Stimulated activated effector memory CD8-positive, alpha-beta T cell treated with anti-CD3 and anti-CD28 coated beads, Interleukin-12 subunit alpha, Interleukin-12 subunit beta, amount 100 ng/mL, for 72 hours (primary cell): ENCODE measurements around the gene MTCP1.

Source experiments
- ATAC-seq: fragments of 150-1000 bp; cut with Tn5 transposase; 2 replicates; pipeline ENCODE4 v1.10.0; 2021
- DNase-seq, 2 donors: peaks; one replicate each; pipeline ENCODE4 v3.0.0; 2021 to 2022; ENCODE audit warnings: low spot score in 2 of 2
- H3K27ac Mint-ChIP-seq: one replicate; pipeline ENCODE4 v1.8.0; 2022; ENCODE audit warnings: mild to moderate bottlenecking, mixed read lengths
- H3K36me3 Mint-ChIP-seq: one replicate; pipeline ENCODE4 v1.8.0; 2022; ENCODE audit warnings: mild to moderate bottlenecking, mixed read lengths
- H3K4me1 Mint-ChIP-seq: one replicate; pipeline ENCODE4 v1.8.0; 2022; ENCODE audit warnings: mixed read lengths
- H3K4me3 Mint-ChIP-seq: one replicate; pipeline ENCODE4 v1.8.0; 2022; ENCODE audit warnings: mild to moderate bottlenecking, mixed read lengths
- H3K9me3 Mint-ChIP-seq: one replicate; pipeline ENCODE4 v1.8.0; 2022; ENCODE audit warnings: mixed read lengths

The MTCP1 gene

GRCh38 chrX:155065035-155065734, 5.8 kb downstream of the MTCP1 start:
- H3K27ac Mint-ChIP-seq, result no peak overlapping the region
- no peaks in the 10 kb centered on the region for H3K9me3 Mint-ChIP-seq
- H3K4me1 Mint-ChIP-seq, result peaks cover 20% of the 10 kb centered on the region
- no peak for DNase-seq
- ATAC-seq, result no peak
- H3K4me3 Mint-ChIP-seq, result no peak overlapping the region
- peaks cover 29% of the 10 kb centered on the region for H3K36me3 Mint-ChIP-seq

DNA sequence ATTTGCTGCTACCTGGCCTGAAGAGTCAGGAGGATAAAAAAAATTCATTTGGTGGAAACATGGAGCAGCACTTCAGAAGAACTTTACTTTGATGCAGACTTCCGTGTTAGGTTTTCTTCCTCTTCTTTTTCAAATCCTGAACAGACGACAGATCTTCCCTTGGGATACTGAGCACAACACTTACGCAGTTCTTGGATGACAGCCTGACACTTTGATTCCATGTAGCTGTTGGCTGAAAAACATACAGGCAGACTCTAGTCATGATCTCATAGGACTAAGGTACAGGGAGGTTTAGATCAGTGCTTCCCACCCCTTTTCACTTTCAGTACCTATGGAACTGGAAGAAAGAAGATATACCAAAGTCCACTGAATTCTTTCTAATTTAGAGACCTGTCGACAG, 9.2 kb downstream of the MTCP1 start:
- H3K4me1 Mint-ChIP-seq, result peaks cover 14% of the 10 kb centered on the region
- no peak for ATAC-seq
- no peak for DNase-seq
- no peaks in the 10 kb centered on the region for H3K9me3 Mint-ChIP-seq
- H3K27ac Mint-ChIP-seq, result no peak overlapping the region
- H3K36me3 Mint-ChIP-seq, result peaks cover 44% of the 10 kb centered on the region
- no peak overlapping the region for H3K4me3 Mint-ChIP-seq

DNA sequence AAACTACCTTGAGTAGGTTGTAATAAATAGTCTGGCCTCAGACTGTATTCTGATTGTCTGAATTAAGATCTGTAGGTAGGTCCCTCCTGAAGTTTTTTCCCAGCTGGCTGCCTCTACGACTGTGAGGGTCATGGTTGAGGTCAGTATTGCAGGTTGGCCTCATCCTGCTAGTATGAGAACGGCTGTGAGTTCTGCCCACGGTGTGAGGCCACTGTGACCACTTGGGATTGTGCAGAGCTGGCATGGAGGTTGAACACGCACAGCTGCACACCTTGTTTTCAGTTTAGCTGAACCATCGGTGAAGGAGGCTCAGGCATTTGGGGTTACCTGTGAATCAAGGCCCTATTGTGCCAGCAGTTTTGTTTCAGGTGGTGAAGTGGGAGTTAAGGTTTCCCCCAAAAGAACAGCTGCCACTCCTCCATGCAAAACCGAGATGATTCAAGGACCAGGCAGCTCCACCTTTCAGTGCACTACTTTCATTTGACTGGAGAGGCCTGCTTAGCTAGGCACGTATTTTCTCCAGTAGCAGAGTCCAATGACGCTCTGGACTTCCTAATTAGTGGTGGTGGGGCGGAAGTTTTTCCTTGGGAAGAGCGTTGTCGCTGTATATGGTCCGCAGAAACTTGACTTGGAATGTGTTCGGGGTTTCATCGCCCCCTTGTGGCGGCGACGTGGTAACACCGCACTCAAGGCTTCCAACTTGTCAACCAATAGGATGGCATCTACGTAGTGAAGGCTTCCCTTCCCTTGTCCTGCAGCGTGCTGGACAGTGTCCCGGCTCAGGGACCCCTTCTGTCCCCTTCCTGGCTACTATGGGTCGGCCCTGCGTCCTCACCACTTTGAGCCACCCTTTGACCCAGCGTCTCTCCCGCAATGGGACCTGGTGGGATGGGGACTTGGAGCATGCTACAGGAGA, 13.8 kb downstream of the MTCP1 start:
- Mint-ChIP-seq H3K4me1 (peaks cover 16% of the 10 kb centered on the region), H3K27ac (no peak overlapping the region), H3K36me3 (peaks cover 39% of the 10 kb centered on the region), H3K4me3 (peak overlapping the region; percentile 45), H3K9me3 (no peaks in the 10 kb centered on the region)
- DNase-seq (peak; percentile 29 to 62), ATAC-seq (peak; percentile 74)

GRCh38 chrX:155056471-155056870, 14.5 kb downstream of the MTCP1 start:
- Mint-ChIP-seq H3K9me3 (no peaks in the 10 kb centered on the region), H3K36me3 (peaks cover 39% of the 10 kb centered on the region), H3K4me3 (peak overlapping the region; percentile 45), H3K4me1 (peaks cover 16% of the 10 kb centered on the region), H3K27ac (no peak overlapping the region)
- peak; percentile 65 for ATAC-seq
- no peak for DNase-seq

GRCh38 chrX:155055494-155055893, 15.4 kb downstream of the MTCP1 start:
- Mint-ChIP-seq H3K27ac (peak overlapping the region; percentile 50), H3K4me1 (peaks cover 16% of the 10 kb centered on the region), H3K4me3 (no peak overlapping the region), H3K9me3 (no peaks in the 10 kb centered on the region), H3K36me3 (peaks cover 31% of the 10 kb centered on the region)
- ATAC-seq (peak; percentile 44), DNase-seq (no peak)

GRCh38 chrX:155054255-155054654, 16.7 kb downstream of the MTCP1 start:
- H3K27ac Mint-ChIP-seq, result peak overlapping the region; percentile 50

DNA sequence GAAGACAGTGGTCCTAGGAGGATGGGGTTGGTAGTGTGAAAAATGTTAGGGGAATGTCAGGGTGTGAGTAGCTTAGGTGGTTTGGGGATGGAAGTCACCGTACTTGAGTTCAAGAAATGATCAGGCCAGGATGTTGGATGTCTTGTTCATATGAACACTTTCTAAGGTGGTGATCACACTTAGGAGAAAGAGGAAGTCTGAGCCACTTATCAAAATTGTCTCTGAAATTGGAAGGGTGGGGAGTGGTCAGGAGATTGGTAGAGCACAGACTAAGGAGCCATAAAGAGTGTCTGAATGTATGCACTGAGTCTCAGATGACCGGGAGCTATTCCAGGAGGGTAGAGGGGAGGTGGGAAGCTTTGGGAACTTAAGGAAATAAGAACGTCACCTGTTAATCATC, 17.3 kb downstream of the MTCP1 start:
- no peak overlapping the region for H3K4me3 Mint-ChIP-seq
- peaks cover 29% of the 10 kb centered on the region for H3K36me3 Mint-ChIP-seq
- peak overlapping the region; percentile 12 for H3K27ac Mint-ChIP-seq
- no peak for ATAC-seq
- no peaks in the 10 kb centered on the region for H3K9me3 Mint-ChIP-seq
- peaks cover 24% of the 10 kb centered on the region for H3K4me1 Mint-ChIP-seq
- DNase-seq, result no peak

More at GRCh38 chrX:155054255-155054654, 16.7 kb downstream of the MTCP1 start:
- Mint-ChIP-seq H3K4me1 (peaks cover 18% of the 10 kb centered on the region), H3K4me3 (no peak overlapping the region), H3K9me3 (no peaks in the 10 kb centered on the region), H3K36me3 (peaks cover 28% of the 10 kb centered on the region)
- ATAC-seq (no peak), DNase-seq (no peak)

DNA sequence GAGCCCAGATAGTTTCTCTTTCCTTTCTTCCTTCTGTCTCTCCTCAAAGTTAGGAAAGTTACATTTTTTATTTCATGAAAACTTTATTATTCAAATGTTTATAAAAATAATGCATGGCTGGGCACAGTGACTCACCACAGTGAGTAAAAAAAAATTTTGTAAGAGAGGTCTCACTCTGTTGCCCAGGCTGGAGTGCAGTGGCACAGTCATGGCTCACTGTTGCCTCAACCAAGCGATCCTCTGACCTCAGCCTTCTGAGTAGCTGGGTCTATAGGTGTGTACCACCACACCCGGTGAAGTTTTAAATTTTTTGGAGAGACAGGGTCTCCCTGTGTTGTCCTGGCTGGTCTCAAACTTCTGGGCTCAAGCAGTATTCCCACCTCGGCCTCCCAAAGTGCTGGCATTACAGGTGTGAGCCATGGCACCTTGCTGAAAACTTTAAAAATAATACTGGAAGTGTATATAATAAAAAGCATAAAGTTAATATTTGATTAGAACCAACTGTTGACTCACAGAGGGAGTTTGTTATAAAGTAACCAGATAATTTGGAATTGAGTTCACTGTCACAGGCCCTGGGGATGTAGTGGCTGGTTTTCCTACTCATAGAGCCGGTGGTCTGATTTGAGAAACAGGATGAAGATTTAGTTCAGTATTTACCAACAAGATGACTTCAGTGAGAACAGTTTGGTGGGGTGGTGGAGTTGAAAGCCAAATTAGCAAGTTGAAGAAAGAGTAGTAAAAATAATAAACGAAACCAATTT, 18.0 kb downstream of the MTCP1 start:
- ATAC-seq (peak; percentile 42), DNase-seq (no peak)
- no peak overlapping the region for H3K4me3 Mint-ChIP-seq
- peak overlapping the region; percentile 12 for H3K27ac Mint-ChIP-seq
- peaks cover 31% of the 10 kb centered on the region for H3K36me3 Mint-ChIP-seq
- no peaks in the 10 kb centered on the region for H3K9me3 Mint-ChIP-seq
- peaks cover 24% of the 10 kb centered on the region for H3K4me1 Mint-ChIP-seq

DNA sequence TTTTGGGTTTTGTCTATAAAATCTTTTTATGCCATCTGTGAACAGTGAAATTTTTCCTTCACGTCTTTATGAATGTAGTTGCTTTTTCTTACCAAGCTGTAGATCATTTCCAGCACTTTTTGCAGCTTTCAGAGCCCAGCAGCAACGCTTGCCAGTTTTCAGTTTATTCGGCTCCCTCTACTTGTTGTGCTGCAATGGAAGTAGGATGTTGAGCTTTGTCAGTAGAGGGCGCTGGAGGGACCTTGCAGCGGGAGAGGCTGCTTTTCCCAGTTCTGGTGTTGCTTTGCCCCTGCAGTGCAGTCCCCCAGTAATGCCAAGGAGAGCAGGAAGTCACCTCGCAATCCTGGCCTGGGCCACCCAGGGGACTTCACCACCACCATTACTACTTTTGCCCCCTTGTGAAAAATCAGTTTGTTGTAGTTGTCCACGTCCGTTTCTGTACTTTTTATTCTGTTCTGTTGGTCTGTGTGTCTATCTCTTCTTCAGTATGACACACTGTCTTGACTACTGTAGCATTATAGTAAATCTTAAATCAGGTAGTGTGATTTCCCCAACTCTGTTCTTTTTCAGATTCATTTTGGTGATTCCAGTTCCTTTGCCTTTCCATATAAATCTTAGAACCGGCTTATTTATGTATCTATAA, 21.8 kb downstream of the MTCP1 start:
- H3K27ac Mint-ChIP-seq, result no peak overlapping the region
- no peaks in the 10 kb centered on the region for H3K9me3 Mint-ChIP-seq
- peaks cover 13% of the 10 kb centered on the region for H3K4me1 Mint-ChIP-seq
- ATAC-seq, result no peak
- peak in 1 of 2 donors; percentile 59 for DNase-seq
- peaks cover 49% of the 10 kb centered on the region for H3K36me3 Mint-ChIP-seq
- H3K4me3 Mint-ChIP-seq, result no peak overlapping the region

DNA sequence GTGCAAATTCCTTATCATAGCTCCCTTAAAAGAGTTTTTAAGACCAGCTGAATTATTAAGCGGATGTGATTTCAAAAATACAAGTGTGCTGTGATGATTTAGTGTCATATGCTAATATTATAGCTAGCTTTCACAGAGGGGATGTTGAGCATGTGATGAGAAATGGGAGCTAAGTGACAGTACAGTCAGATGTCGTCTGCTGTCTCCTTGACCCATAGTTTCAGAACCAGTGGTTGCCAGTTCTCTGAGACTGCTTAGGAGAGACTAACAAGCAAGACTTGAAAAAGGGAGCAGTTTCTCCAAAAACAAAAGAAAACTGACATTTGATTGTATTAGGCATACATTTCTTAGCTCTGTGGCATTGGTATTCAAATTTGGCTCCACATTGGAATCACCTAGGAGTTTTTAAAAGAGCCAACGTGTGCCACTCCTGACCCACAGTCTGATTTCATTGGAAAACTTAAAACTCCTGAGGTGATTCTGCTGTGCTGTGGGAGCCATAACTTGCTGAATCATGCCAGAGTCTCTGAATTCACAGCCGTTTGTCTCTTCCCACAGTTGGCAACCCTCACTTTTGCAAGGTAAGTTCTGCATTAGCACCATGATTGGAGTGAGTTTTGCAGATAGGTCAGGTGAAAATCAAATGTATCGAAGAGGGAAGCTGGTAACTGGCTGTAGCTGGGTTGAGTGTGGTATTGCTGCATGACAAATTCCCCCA, 24.0 kb downstream of the MTCP1 start:
- Mint-ChIP-seq H3K27ac (no peak overlapping the region), H3K4me1 (peaks cover 8% of the 10 kb centered on the region), H3K4me3 (no peak overlapping the region), H3K36me3 (peaks cover 49% of the 10 kb centered on the region), H3K9me3 (no peaks in the 10 kb centered on the region)
- no peak for ATAC-seq
- no peak for DNase-seq

- H3K4me1 Mint-ChIP-seq, result peaks cover 8% of the 10 kb centered on the region
Measured at GRCh38 chrX:155046129-155046810, 24.7 kb downstream of the MTCP1 start.

DNA sequence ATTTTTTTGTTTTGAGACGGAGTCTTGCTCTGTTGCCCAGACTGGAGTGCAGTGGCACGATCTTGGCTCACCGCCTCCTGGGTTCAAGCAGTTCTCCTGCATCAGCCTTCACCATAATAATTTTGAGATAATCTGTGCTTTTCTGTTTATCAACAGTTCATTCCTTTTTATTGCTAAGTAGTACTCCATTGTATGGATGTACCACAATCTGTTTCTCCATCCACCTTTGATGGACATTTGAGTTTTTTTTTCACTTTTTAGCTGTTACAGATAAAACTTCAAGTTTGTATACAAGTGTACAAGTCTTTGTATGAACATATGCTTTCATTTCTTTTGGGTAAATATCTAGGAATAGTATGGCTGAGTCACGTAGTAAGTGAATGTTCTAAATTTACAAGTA, 35.2 kb downstream of the MTCP1 start:
- Mint-ChIP-seq H3K36me3 (peaks cover 43% of the 10 kb centered on the region), H3K9me3 (no peaks in the 10 kb centered on the region)
- ATAC-seq, result no peak

More at GRCh38 chrX:155046129-155046810, 24.7 kb downstream of the MTCP1 start:
- H3K9me3 Mint-ChIP-seq, result no peaks in the 10 kb centered on the region
- no peak for ATAC-seq
- no peak overlapping the region for H3K4me3 Mint-ChIP-seq
- no peak overlapping the region for H3K27ac Mint-ChIP-seq
- peaks cover 43% of the 10 kb centered on the region for H3K36me3 Mint-ChIP-seq
- no peak for DNase-seq

DNA sequence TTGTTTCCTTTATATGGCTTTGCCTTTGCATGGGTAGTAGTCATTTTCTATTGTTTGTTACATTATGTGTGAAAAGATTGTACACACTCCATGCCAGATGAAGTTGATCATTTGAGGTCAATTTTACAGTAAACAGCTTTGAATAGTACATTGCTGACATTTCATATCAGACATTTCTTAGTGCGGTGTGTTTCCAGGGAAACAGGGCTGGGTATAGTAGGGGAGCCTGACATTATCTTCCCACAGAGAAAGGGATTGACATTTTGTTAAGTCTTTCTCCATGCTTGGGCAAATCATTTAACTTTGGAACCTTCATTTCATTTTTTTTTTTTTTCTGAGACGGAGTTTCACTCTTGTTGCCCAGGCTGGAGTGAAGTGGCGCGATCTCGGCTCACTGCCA, 39.3 kb downstream of the MTCP1 start:
- Mint-ChIP-seq H3K4me3 (no peak overlapping the region), H3K36me3 (peaks cover 46% of the 10 kb centered on the region), H3K4me1 (peaks cover 15% of the 10 kb centered on the region), H3K9me3 (no peaks in the 10 kb centered on the region), H3K27ac (no peak overlapping the region)
- DNase-seq (no peak), ATAC-seq (no peak)

More for the DNA sequence above, 35.2 kb downstream of the MTCP1 start:
- Mint-ChIP-seq H3K27ac (no peak overlapping the region), H3K4me1 (peaks cover 21% of the 10 kb centered on the region), H3K4me3 (no peak overlapping the region)
- no peak for DNase-seq

GRCh38 chrX:155028877-155029291, 42.1 kb downstream of the MTCP1 start:
- peaks cover 24% of the 10 kb centered on the region for H3K36me3 Mint-ChIP-seq
- ATAC-seq (no peak), DNase-seq (no peak)
- H3K9me3 Mint-ChIP-seq, result no peaks in the 10 kb centered on the region
- H3K4me3 Mint-ChIP-seq, result peak overlapping the region; percentile 73
- no peak overlapping the region for H3K27ac Mint-ChIP-seq
- H3K4me1 Mint-ChIP-seq, result peaks cover 15% of the 10 kb centered on the region
